Endodermal cell (in vitro differentiated cells): Measurements from ENCODE around the gene SLC31A1. TPM values are rescaled to one million over a fixed set of nuclear protein-coding genes. Genes with fewer than 3 reads are reported as not detected.

Experiments
- DNase-seq: peaks from one replicate; pipeline ENCODE4 v3.0.0-alpha.2; 2017
- H3K27ac ChIP-seq: 2 replicates; pipeline ENCODE4 v1.5.1; 2013; ENCODE audit warnings: mild to moderate bottlenecking, low read depth, low read length, moderate library complexity
- H3K27me3 ChIP-seq: 2 replicates; pipeline ENCODE4 v1.6.1; 2013; ENCODE audit warnings: mild to moderate bottlenecking, low read length, moderate library complexity; ENCODE audit not compliant: insufficient read depth, control insufficient read depth, poor library complexity, severe bottlenecking
- H3K36me3 ChIP-seq: 2 replicates; pipeline ENCODE4 v1.7.0; 2013; ENCODE audit warnings: mild to moderate bottlenecking, low read length, moderate library complexity; ENCODE audit not compliant: control insufficient read depth, insufficient read depth
- H3K4me1 ChIP-seq: one replicate; pipeline ENCODE4 v1.7.0; 2013; ENCODE audit warnings: low read length; ENCODE audit not compliant: control insufficient read depth, insufficient read depth
- H3K4me3 ChIP-seq: 2 replicates; pipeline ENCODE4 v1.5.1; 2013; ENCODE audit warnings: mild to moderate bottlenecking, low read length, moderate library complexity
- H3K9ac ChIP-seq: 2 replicates; pipeline ENCODE4 v1.6.1; 2013; ENCODE audit warnings: mild to moderate bottlenecking, low read length, moderate library complexity; ENCODE audit not compliant: poor library complexity, severe bottlenecking; ENCODE audit errors: extremely low read depth
- H3K9me3 ChIP-seq: 2 replicates; pipeline ENCODE4 v1.6.1; 2013; ENCODE audit warnings: mild to moderate bottlenecking, low read length, moderate library complexity; ENCODE audit not compliant: control insufficient read depth
- H3K27ac Mint-ChIP-seq: 2 replicates; pipeline ENCODE4 v1.8.0; 2020; ENCODE audit warnings: mixed read lengths
- H3K27me3 Mint-ChIP-seq: 2 replicates; pipeline ENCODE4 v1.8.0; 2021; ENCODE audit warnings: mild to moderate bottlenecking, mixed read lengths; ENCODE audit not compliant: insufficient read depth
- H3K36me3 Mint-ChIP-seq: 2 replicates; pipeline ENCODE4 v1.8.0; 2020; ENCODE audit warnings: low read depth, mixed read lengths
- H3K4me1 Mint-ChIP-seq: 2 replicates; pipeline ENCODE4 v1.8.0; 2020; ENCODE audit warnings: mixed read lengths
- H3K4me3 Mint-ChIP-seq: 2 replicates; pipeline ENCODE4 v1.8.0; 2020; ENCODE audit warnings: mild to moderate bottlenecking, moderate library complexity, mixed read lengths
- H3K9me3 Mint-ChIP-seq: 2 replicates; pipeline ENCODE4 v1.8.0; 2020; ENCODE audit warnings: mild to moderate bottlenecking, mixed read lengths
- WGBS, 2 experiments: methylation state at CpG; one replicate each; pipeline versions ENCODE4 v1.1.5 to v1.1.7; 2013; ENCODE audit warnings: missing lambda C conversion rate in 2 of 2, mixed read lengths in 1 of 2; ENCODE audit not compliant: insufficient coverage in 1 of 2, insufficient read length in 1 of 2; 5-methylcytosine and 5-hydroxymethylcytosine counted together
- total RNA-seq, 2 donors: library from RNA; stranded (reverse); fragmentation: NEBNext Ultra II Directional in 1 of 2; extraction: Animal tissue kit (Norgen Biotek cat#: 25700) in 1 of 2; gene quantifications; 2 replicates in 1 of 2; 3 replicates in 1 of 2; pipeline ENCODE4 v1.2.1, GENCODE V29; 2021
- TF ChIP-seq, protein P1 (sequence below): fragments of 200-600 bp; sonication (generic); conservative IDR thresholded peaks from 2 replicates; pipeline ENCODE4 v1.5.0; 2021; ENCODE audit warnings: antibody characterized with exemption, mild to moderate bottlenecking

Gene SLC31A1
- total RNA-seq, 2 donors from 2014 or later: 29.1 to 32.4 TPM

DNA sequence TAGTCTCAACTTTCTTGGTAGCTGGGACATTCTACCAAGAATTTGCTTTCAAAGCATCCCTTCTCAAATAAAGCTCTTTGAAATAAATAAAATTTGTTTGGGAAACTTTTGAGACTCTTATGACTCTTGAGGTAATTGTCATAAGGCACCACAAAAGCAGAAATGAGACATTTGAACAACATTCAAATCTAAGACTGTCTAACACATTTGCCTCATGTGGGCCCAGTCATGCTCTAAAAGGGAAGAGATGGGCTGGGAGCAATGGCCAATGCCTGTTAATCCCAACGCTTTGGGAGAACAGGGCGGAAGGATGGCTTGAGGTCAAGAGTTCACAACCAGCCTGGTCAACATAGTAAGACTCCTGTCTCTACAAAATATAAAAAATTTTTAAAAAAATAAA lies 44.1 kb upstream of the SLC31A1 start:
- TF ChIP-seq, protein P1, sequence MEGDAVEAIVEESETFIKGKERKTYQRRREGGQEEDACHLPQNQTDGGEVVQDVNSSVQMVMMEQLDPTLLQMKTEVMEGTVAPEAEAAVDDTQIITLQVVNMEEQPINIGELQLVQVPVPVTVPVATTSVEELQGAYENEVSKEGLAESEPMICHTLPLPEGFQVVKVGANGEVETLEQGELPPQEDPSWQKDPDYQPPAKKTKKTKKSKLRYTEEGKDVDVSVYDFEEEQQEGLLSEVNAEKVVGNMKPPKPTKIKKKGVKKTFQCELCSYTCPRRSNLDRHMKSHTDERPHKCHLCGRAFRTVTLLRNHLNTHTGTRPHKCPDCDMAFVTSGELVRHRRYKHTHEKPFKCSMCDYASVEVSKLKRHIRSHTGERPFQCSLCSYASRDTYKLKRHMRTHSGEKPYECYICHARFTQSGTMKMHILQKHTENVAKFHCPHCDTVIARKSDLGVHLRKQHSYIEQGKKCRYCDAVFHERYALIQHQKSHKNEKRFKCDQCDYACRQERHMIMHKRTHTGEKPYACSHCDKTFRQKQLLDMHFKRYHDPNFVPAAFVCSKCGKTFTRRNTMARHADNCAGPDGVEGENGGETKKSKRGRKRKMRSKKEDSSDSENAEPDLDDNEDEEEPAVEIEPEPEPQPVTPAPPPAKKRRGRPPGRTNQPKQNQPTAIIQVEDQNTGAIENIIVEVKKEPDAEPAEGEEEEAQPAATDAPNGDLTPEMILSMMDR: no peak
- DNase-seq: no peak
- Histone ChIP-seq H3K36me3 (peaks cover 79% of the 10 kb centered on the region), H3K9ac (no peak overlapping the region), H3K27me3 (no peaks in the 10 kb centered on the region), H3K4me3 (no peak overlapping the region), H3K4me1 (no peaks in the 10 kb centered on the region), H3K9me3 (no peaks in the 10 kb centered on the region), H3K27ac (no peak overlapping the region)
- H3K4me3 Mint-ChIP-seq: no peak overlapping the region
- H3K4me1 Mint-ChIP-seq: no peaks in the 10 kb centered on the region
- H3K27me3 Mint-ChIP-seq: no peaks in the 10 kb centered on the region
- WGBS, 2 experiments: 97% methylated on average over 2 of the region's 2 CpGs; no CpG with 5 or more reads in 1 of the 2 experiments
- H3K9me3 Mint-ChIP-seq: peaks cover 2% of the 10 kb centered on the region
- H3K36me3 Mint-ChIP-seq: peaks cover 58% of the 10 kb centered on the region
- H3K27ac Mint-ChIP-seq: no peak overlapping the region

DNA sequence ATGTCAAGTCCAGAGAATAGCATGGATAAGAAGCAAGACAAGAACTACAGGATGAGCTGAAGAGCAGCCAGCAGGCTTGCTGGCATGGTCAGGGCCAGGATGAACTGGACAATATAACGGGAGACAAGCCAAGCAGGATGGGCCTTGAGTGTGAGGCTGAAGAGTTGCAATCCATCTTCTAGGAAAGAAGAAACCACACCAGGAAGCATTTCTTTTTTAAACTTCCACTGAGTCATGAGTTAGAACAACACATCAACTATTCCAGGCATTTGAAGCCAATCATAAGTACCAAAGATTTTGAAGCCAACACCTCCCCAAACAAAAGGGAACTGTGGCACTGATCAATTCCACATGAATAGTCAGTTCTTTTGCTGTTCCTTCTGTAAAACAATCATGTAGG lies 43.3 kb upstream of the SLC31A1 start:
- Mint-ChIP-seq H3K4me3 (no peak overlapping the region), H3K4me1 (no peaks in the 10 kb centered on the region), H3K27ac (no peak overlapping the region), H3K36me3 (peaks cover 56% of the 10 kb centered on the region), H3K9me3 (no peaks in the 10 kb centered on the region), H3K27me3 (no peaks in the 10 kb centered on the region)
- no peak overlapping the region for H3K9ac ChIP-seq
- no peaks in the 10 kb centered on the region for H3K9me3 ChIP-seq
- no peak overlapping the region for H3K27ac ChIP-seq
- no peaks in the 10 kb centered on the region for H3K27me3 ChIP-seq
- no peak for DNase-seq
- no peak overlapping the region for H3K4me3 ChIP-seq
- peaks cover 79% of the 10 kb centered on the region for H3K36me3 ChIP-seq
- H3K4me1 ChIP-seq: no peaks in the 10 kb centered on the region
- TF ChIP-seq, protein P1: no peak
- WGBS, 2 experiments: 81% methylated on average over 1 of the region's 1 CpG; no CpG with 5 or more reads in 1 of the 2 experiments

DNA sequence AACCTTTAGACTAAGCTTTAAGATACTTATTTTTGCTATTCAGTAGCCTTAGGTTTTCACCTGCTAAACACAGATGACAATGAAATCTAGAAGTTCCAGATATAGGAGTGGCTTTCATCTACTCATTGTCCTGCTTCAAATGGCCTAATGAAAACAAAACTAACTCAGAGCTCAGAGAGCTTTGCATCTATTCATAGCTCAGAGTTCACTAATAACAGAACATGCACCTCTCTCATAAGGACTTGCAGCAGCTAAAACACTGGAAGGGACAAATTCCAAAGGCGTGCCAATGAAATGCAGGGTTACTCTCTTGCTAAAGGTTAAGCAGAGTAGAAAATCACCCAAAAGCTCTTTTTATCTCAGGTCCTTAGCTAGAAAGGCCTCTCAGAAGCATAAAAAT lies 41.5 kb upstream of the SLC31A1 start:
- Histone ChIP-seq H3K4me1 (no peaks in the 10 kb centered on the region), H3K27me3 (no peaks in the 10 kb centered on the region), H3K9me3 (no peaks in the 10 kb centered on the region), H3K27ac (no peak overlapping the region), H3K9ac (no peak overlapping the region), H3K4me3 (no peak overlapping the region), H3K36me3 (peaks cover 83% of the 10 kb centered on the region)
- DNase-seq: no peak
- no peak overlapping the region for H3K4me3 Mint-ChIP-seq
- 0% methylated on average over 1 of the region's 1 CpG for WGBS, 2 experiments
- TF ChIP-seq, protein P1: no peak
- no peak overlapping the region for H3K27ac Mint-ChIP-seq
- H3K36me3 Mint-ChIP-seq: peaks cover 51% of the 10 kb centered on the region
- no peaks in the 10 kb centered on the region for H3K4me1 Mint-ChIP-seq
- H3K27me3 Mint-ChIP-seq: no peaks in the 10 kb centered on the region
- no peaks in the 10 kb centered on the region for H3K9me3 Mint-ChIP-seq
